GM19023 (cell line): ENCODE measurements around the gene SERPINA12.
"Not testable (repeated sequence)": the region's sequence is repeated elsewhere in the genome, so short reads cannot be mapped to it uniquely, and the experiment has no call there.

Experiments used
- ATAC-seq: cut with Tn5 transposase; IDR thresholded peaks from one replicate; pipeline ENCODE4 v1.9.1; 2021; ENCODE audit warnings: mild to moderate bottlenecking, moderate library complexity; ENCODE audit not compliant: unreplicated experiment

The SERPINA12 gene

GRCh38 chr14:94538070-94538740 lies 28.9 kb upstream of the SERPINA12 start:
- ATAC-seq, result no peak

- no peak for ATAC-seq
Measured at GRCh38 chr14:94536836-94537235, 27.6 kb upstream of the SERPINA12 start.

- no peak for ATAC-seq
Measured at GRCh38 chr14:94535506-94535905, 26.2 kb upstream of the SERPINA12 start.

- no peak for ATAC-seq
Measured at GRCh38 chr14:94532447-94532846, 23.2 kb upstream of the SERPINA12 start.

GRCh38 chr14:94531187-94531586 lies 21.9 kb upstream of the SERPINA12 start:
- ATAC-seq, result no peak

GRCh38 chr14:94524093-94524492 lies 14.8 kb upstream of the SERPINA12 start:
- ATAC-seq, result no peak

- ATAC-seq, result no peak
Measured at GRCh38 chr14:94523265-94523664, 14.0 kb upstream of the SERPINA12 start.

- ATAC-seq, result no peak
Measured at GRCh38 chr14:94522115-94522724, 13.0 kb upstream of the SERPINA12 start.

- no peak for ATAC-seq
Measured at GRCh38 chr14:94521375-94522114, 12.3 kb upstream of the SERPINA12 start.

- ATAC-seq, result no peak
Measured at GRCh38 chr14:94517641-94518257, 8.5 kb upstream of the SERPINA12 start.

- no peak for ATAC-seq
Measured at GRCh38 chr14:94517248-94517640, 8.0 kb upstream of the SERPINA12 start.

- ATAC-seq, result no peak
Measured at GRCh38 chr14:94515856-94516255, 6.6 kb upstream of the SERPINA12 start.

- no peak for ATAC-seq
Measured at GRCh38 chr14:94515426-94515825, 6.2 kb upstream of the SERPINA12 start.

- no peak for ATAC-seq
Measured at GRCh38 chr14:94514351-94514750, 5.1 kb upstream of the SERPINA12 start.

- not testable (repeated sequence) for ATAC-seq
Measured at GRCh38 chr14:94510481-94510880, 1.2 kb upstream of the SERPINA12 start.

GRCh38 chr14:94505641-94506040 lies 3.6 kb downstream of the SERPINA12 start:
- ATAC-seq, result no peak

- ATAC-seq, result no peak
Measured at GRCh38 chr14:94505206-94505605, 4.1 kb downstream of the SERPINA12 start.

- ATAC-seq, result no peak
Measured at GRCh38 chr14:94501588-94502516, 7.4 kb downstream of the SERPINA12 start.

- ATAC-seq, result no peak
Measured at GRCh38 chr14:94500264-94500663, 9.0 kb downstream of the SERPINA12 start.

GRCh38 chr14:94499673-94500072 lies 9.6 kb downstream of the SERPINA12 start:
- no peak for ATAC-seq

- ATAC-seq, result no peak
Measured at GRCh38 chr14:94498215-94498614, 11.1 kb downstream of the SERPINA12 start.
